Measurements from ENCODE around the gene NOS1AP.
"Not testable (repeated sequence)": the region's sequence is repeated elsewhere in the genome, so short reads cannot be mapped to it uniquely, and the experiment has no call there.

NOS1AP gene

GRCh38 chr1:162193815-162194214, 124.3 kb downstream of the NOS1AP start:
- DNase-seq (ENCODE audit: low read depth in 2 of 2): no peak

- no peak for DNase-seq (ENCODE audit: low read depth in 2 of 2)
These were observed 126.1 kb downstream of the NOS1AP start for GRCh38 chr1:162195567-162195966.

GRCh38 chr1:162196387-162196786, 126.9 kb downstream of the NOS1AP start:
- no peak for DNase-seq (ENCODE audit: low read depth in 2 of 2)

- DNase-seq (ENCODE audit: low read depth in 2 of 2): no peak
These were observed 127.6 kb downstream of the NOS1AP start for GRCh38 chr1:162197041-162197531.

- DNase-seq (ENCODE audit: low read depth in 2 of 2): no peak
These were observed 128.3 kb downstream of the NOS1AP start for GRCh38 chr1:162197615-162198421.

GRCh38 chr1:162200096-162200847, 130.8 kb downstream of the NOS1AP start:
- DNase-seq (ENCODE audit: low read depth in 2 of 2): no peak

- DNase-seq (ENCODE audit: low read depth in 2 of 2): not testable (repeated sequence)
These were observed 131.6 kb downstream of the NOS1AP start for GRCh38 chr1:162201062-162201461.

GRCh38 chr1:162204129-162204822, 134.8 kb downstream of the NOS1AP start:
- DNase-seq (ENCODE audit: low read depth in 2 of 2): no peak

- no peak for DNase-seq (ENCODE audit: low read depth in 2 of 2)
These were observed 135.3 kb downstream of the NOS1AP start for GRCh38 chr1:162204823-162205155.

GRCh38 chr1:162206300-162206699, 136.8 kb downstream of the NOS1AP start:
- DNase-seq (ENCODE audit: low read depth in 2 of 2): no peak

- no peak for DNase-seq (ENCODE audit: low read depth in 2 of 2)
These were observed 137.5 kb downstream of the NOS1AP start for GRCh38 chr1:162206749-162207635.

- DNase-seq (ENCODE audit: low read depth in 2 of 2): no peak
These were observed 138.4 kb downstream of the NOS1AP start for GRCh38 chr1:162207862-162208261.

GRCh38 chr1:162210196-162210595, 140.7 kb downstream of the NOS1AP start:
- DNase-seq (ENCODE audit: low read depth in 2 of 2): no peak

- DNase-seq (ENCODE audit: low read depth in 2 of 2): no peak
These were observed 143.2 kb downstream of the NOS1AP start for GRCh38 chr1:162212713-162213112.

GRCh38 chr1:162213281-162213912, 143.9 kb downstream of the NOS1AP start:
- no peak for DNase-seq (ENCODE audit: low read depth in 2 of 2)

GRCh38 chr1:162214202-162214601, 144.7 kb downstream of the NOS1AP start:
- DNase-seq (ENCODE audit: low read depth in 2 of 2): no peak

GRCh38 chr1:162215902-162216301, 146.4 kb downstream of the NOS1AP start:
- DNase-seq (ENCODE audit: low read depth in 2 of 2): no peak

GRCh38 chr1:162216604-162217003, 147.1 kb downstream of the NOS1AP start:
- no peak for DNase-seq (ENCODE audit: low read depth in 2 of 2)

- DNase-seq (ENCODE audit: low read depth in 2 of 2): no peak
These were observed 148.2 kb downstream of the NOS1AP start for GRCh38 chr1:162217706-162218105.

- DNase-seq (ENCODE audit: low read depth in 2 of 2): no peak
These were observed 149.1 kb downstream of the NOS1AP start for GRCh38 chr1:162218546-162218945.

GRCh38 chr1:162218975-162219374, 149.5 kb downstream of the NOS1AP start:
- DNase-seq (ENCODE audit: low read depth in 2 of 2): no peak

Data from stimulated activated CD8-positive, alpha-beta memory T cell treated with anti-CD3 and anti-CD28 coated beads, Interleukin-2, amount 100 ng/mL, for 1 hour (primary cell).